ENCODE measurements around the gene UBE2F.

The UBE2F gene

DNA sequence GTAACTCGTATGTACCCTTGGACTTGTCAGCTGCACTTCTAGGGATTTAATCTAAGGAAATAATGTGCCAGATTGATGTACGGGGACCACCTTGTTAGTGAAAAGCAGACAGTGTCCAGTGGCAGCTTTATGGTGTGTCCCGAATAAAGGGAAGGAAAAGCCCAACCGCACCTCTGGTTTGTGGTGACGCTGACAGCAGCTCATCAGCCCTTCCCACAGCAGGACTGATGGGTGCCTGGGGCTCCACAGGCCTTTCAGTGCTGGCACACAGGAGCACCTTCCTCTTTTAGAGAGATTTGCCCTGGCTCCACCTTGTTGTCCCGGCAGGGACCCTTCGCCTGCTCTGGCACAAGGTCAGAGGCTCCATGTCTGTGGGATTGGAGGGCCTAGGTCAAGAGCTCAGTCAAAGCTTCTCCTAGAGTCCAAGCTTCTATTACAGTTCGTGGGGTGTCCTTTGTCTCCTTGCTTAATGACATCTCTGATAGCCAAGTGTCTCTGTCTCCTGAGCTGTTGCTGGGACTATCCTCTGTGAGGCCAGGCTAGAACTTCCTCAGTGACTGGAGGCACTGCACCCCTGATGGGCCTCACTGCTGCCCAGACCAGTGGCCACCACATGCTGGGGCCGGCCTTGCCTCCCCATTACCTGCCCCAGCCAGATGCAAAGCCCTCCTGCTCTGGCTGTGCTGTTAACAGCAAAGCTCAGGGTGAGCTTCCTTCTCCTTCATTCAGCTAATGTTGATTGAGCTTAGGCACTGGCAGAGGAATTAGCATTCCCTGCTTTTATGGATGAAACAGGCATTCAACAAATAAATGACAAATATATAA is 61.0 kb downstream of the UBE2F start:
- H3K79me2 ChIP-seq (ENCODE audit: insufficient read depth, low read length), result no peaks in the 10 kb centered on the region
- H3K4me3 ChIP-seq (ENCODE audit: low read depth in 1 of 2, low read length in 2 of 2), result no peak overlapping the region
- DNase-seq, result no peak
- H3K9me3 ChIP-seq (ENCODE audit: insufficient read depth, low read length, severe bottlenecking), result no peaks in the 10 kb centered on the region
- TF ChIP-seq, protein P1, sequence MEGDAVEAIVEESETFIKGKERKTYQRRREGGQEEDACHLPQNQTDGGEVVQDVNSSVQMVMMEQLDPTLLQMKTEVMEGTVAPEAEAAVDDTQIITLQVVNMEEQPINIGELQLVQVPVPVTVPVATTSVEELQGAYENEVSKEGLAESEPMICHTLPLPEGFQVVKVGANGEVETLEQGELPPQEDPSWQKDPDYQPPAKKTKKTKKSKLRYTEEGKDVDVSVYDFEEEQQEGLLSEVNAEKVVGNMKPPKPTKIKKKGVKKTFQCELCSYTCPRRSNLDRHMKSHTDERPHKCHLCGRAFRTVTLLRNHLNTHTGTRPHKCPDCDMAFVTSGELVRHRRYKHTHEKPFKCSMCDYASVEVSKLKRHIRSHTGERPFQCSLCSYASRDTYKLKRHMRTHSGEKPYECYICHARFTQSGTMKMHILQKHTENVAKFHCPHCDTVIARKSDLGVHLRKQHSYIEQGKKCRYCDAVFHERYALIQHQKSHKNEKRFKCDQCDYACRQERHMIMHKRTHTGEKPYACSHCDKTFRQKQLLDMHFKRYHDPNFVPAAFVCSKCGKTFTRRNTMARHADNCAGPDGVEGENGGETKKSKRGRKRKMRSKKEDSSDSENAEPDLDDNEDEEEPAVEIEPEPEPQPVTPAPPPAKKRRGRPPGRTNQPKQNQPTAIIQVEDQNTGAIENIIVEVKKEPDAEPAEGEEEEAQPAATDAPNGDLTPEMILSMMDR (IDR thresholded peaks at IDR 0.05; ENCODE audit: borderline replicate concordance, extremely low read depth, low read length, poor library complexity, severe bottlenecking), result no peak
- no peak for TF ChIP-seq EZH2 (IDR thresholded peaks at IDR 0.05; ENCODE audit: borderline replicate concordance, low read depth, low read length, severe bottlenecking)
- H3K4me2 ChIP-seq (ENCODE audit: insufficient read depth, low read length), result no peak overlapping the region
- no peak overlapping the region for H2AFZ ChIP-seq (ENCODE audit: low read depth, low read length)
- H3K36me3 ChIP-seq (ENCODE audit: insufficient read depth, low read length), result peaks cover 25% of the 10 kb centered on the region
- H3K4me1 ChIP-seq (ENCODE audit: insufficient read depth, low read length), result no peaks in the 10 kb centered on the region
- no peak overlapping the region for H3K9ac ChIP-seq (ENCODE audit: low read depth, low read length)
- H3K27ac ChIP-seq (ENCODE audit: low read length), result no peak overlapping the region
- no peak for ATAC-seq (ENCODE audit: insufficient read depth, low read depth)
- no peaks in the 10 kb centered on the region for H4K20me1 ChIP-seq (ENCODE audit: insufficient read depth, low read length)
- no peaks in the 10 kb centered on the region for H3K27me3 ChIP-seq (ENCODE audit: insufficient read depth, low read length, poor library complexity)

GRCh38 chr2:238029853-238030252 is 63.0 kb downstream of the UBE2F start:
- DNase-seq, result no peak
- H3K4me3 ChIP-seq (ENCODE audit: low read depth in 1 of 2, low read length in 2 of 2), result no peak overlapping the region
- no peak overlapping the region for H3K27ac ChIP-seq (ENCODE audit: low read length)
- no peak overlapping the region for H3K9ac ChIP-seq (ENCODE audit: low read depth, low read length)
- ATAC-seq (ENCODE audit: insufficient read depth, low read depth), result no peak
- no peaks in the 10 kb centered on the region for H3K4me1 ChIP-seq (ENCODE audit: insufficient read depth, low read length)
- H3K79me2 ChIP-seq (ENCODE audit: insufficient read depth, low read length), result no peaks in the 10 kb centered on the region
- H2AFZ ChIP-seq (ENCODE audit: low read depth, low read length), result no peak overlapping the region
- H3K27me3 ChIP-seq (ENCODE audit: insufficient read depth, low read length, poor library complexity), result no peaks in the 10 kb centered on the region
- TF ChIP-seq, protein P1 (IDR thresholded peaks at IDR 0.05; ENCODE audit: borderline replicate concordance, extremely low read depth, low read length, poor library complexity, severe bottlenecking), result no peak
- TF ChIP-seq EZH2 (IDR thresholded peaks at IDR 0.05; ENCODE audit: borderline replicate concordance, low read depth, low read length, severe bottlenecking), result no peak
- H4K20me1 ChIP-seq (ENCODE audit: insufficient read depth, low read length), result no peaks in the 10 kb centered on the region
- no peaks in the 10 kb centered on the region for H3K9me3 ChIP-seq (ENCODE audit: insufficient read depth, low read length, severe bottlenecking)
- H3K4me2 ChIP-seq (ENCODE audit: insufficient read depth, low read length), result no peak overlapping the region
- peaks cover 31% of the 10 kb centered on the region for H3K36me3 ChIP-seq (ENCODE audit: insufficient read depth, low read length)

GRCh38 chr2:238030422-238031155 is 63.8 kb downstream of the UBE2F start:
- H4K20me1 ChIP-seq (ENCODE audit: insufficient read depth, low read length), result no peaks in the 10 kb centered on the region
- no peak overlapping the region for H3K4me2 ChIP-seq (ENCODE audit: insufficient read depth, low read length)
- H3K36me3 ChIP-seq (ENCODE audit: insufficient read depth, low read length), result peaks cover 33% of the 10 kb centered on the region
- ATAC-seq (ENCODE audit: insufficient read depth, low read depth) (no peak), DNase-seq (no peak)
- no peaks in the 10 kb centered on the region for H3K4me1 ChIP-seq (ENCODE audit: insufficient read depth, low read length)
- no peaks in the 10 kb centered on the region for H3K79me2 ChIP-seq (ENCODE audit: insufficient read depth, low read length)
- H3K9ac ChIP-seq (ENCODE audit: low read depth, low read length), result no peak overlapping the region
- no peak overlapping the region for H3K27ac ChIP-seq (ENCODE audit: low read length)
- no peaks in the 10 kb centered on the region for H3K27me3 ChIP-seq (ENCODE audit: insufficient read depth, low read length, poor library complexity)
- no peak overlapping the region for H3K4me3 ChIP-seq (ENCODE audit: low read depth in 1 of 2, low read length in 2 of 2)
- no peak overlapping the region for H2AFZ ChIP-seq (ENCODE audit: low read depth, low read length)
- no peak for TF ChIP-seq EZH2 (IDR thresholded peaks at IDR 0.05; ENCODE audit: borderline replicate concordance, low read depth, low read length, severe bottlenecking)
- TF ChIP-seq, protein P1 (IDR thresholded peaks at IDR 0.05; ENCODE audit: borderline replicate concordance, extremely low read depth, low read length, poor library complexity, severe bottlenecking), result no peak
- H3K9me3 ChIP-seq (ENCODE audit: insufficient read depth, low read length, severe bottlenecking), result no peaks in the 10 kb centered on the region

All from DND-41 (cell line).